HG03571 (cell line): ENCODE measurements around the gene MRPS16.
A peak's percentile ranks its signal among the peaks of the same experiment; 100 is the strongest.
"Not testable (repeated sequence)": the region's sequence is repeated elsewhere in the genome, so short reads cannot be mapped to it uniquely, and the experiment has no call there.

ENCODE experiments used
- ATAC-seq: cut with Tn5 transposase; IDR thresholded peaks from one replicate; pipeline ENCODE4 v1.9.1; 2021; ENCODE audit not compliant: unreplicated experiment

MRPS16 gene

GRCh38 chr10:73252445-73253224, at the start of gene MRPS16:
Gene MRPS16, minus strand, starts transcription at chr10:73252644. Its CDS starts 162 bp downstream, at chr10:73252482.
- peak; percentile 67 for ATAC-seq

GRCh38 chr10:73296946-73297345, 44.5 kb upstream of the MRPS16 start:
- no peak for ATAC-seq

GRCh38 chr10:73293461-73293860, 41.0 kb upstream of the MRPS16 start:
- ATAC-seq: no peak

- no peak for ATAC-seq
These were observed 37.5 kb upstream of the MRPS16 start for GRCh38 chr10:73289958-73290357.

- no peak for ATAC-seq
These were observed 35.0 kb upstream of the MRPS16 start for GRCh38 chr10:73287441-73287840.

GRCh38 chr10:73281097-73281496, 28.7 kb upstream of the MRPS16 start:
- no peak for ATAC-seq

- ATAC-seq: no peak
These were observed 12.0 kb upstream of the MRPS16 start for GRCh38 chr10:73264423-73264822.

- no peak for ATAC-seq
These were observed 11.4 kb upstream of the MRPS16 start for GRCh38 chr10:73263693-73264347.

GRCh38 chr10:73262880-73263555, 10.6 kb upstream of the MRPS16 start:
- no peak for ATAC-seq

- no peak for ATAC-seq
These were observed 9.8 kb upstream of the MRPS16 start for GRCh38 chr10:73262105-73262730.

GRCh38 chr10:73261362-73261995, 9.0 kb upstream of the MRPS16 start:
- no peak for ATAC-seq

GRCh38 chr10:73258612-73259011, 6.2 kb upstream of the MRPS16 start:
- ATAC-seq: not testable (repeated sequence)

GRCh38 chr10:73253225-73253555, 746 bp upstream of the MRPS16 start:
- no peak for ATAC-seq

- no peak for ATAC-seq
These were observed 580 bp downstream of the MRPS16 start for GRCh38 chr10:73251683-73252444.

- no peak for ATAC-seq
These were observed 4.2 kb downstream of the MRPS16 start for GRCh38 chr10:73248259-73248724.

- no peak for ATAC-seq
These were observed 4.8 kb downstream of the MRPS16 start for GRCh38 chr10:73247509-73248258.

GRCh38 chr10:73246646-73247508, 5.6 kb downstream of the MRPS16 start, which contains the start of gene DNAJC9:
Gene DNAJC9, minus strand, starts transcription at chr10:73247255. Its CDS starts 66 bp downstream, at chr10:73247189.
- ATAC-seq: peak; percentile 76

GRCh38 chr10:73246322-73246645, 6.2 kb downstream of the MRPS16 start:
- no peak for ATAC-seq
